SH-SY5Y (cell line): ENCODE results near the gene PRXL2A.

Source experiments
- GATA2 ChIP-seq: IDR thresholded peaks from 2 replicates; pipeline ENCODE4 v1.6.1; 2011; ENCODE audit warnings: mild to moderate bottlenecking, low read depth, low read length
- GATA3 ChIP-seq: IDR thresholded peaks from 2 replicates; pipeline ENCODE4 v1.6.1; 2011; ENCODE audit warnings: low read depth, mild to moderate bottlenecking, low read length, moderate library complexity

The PRXL2A gene

DNA sequence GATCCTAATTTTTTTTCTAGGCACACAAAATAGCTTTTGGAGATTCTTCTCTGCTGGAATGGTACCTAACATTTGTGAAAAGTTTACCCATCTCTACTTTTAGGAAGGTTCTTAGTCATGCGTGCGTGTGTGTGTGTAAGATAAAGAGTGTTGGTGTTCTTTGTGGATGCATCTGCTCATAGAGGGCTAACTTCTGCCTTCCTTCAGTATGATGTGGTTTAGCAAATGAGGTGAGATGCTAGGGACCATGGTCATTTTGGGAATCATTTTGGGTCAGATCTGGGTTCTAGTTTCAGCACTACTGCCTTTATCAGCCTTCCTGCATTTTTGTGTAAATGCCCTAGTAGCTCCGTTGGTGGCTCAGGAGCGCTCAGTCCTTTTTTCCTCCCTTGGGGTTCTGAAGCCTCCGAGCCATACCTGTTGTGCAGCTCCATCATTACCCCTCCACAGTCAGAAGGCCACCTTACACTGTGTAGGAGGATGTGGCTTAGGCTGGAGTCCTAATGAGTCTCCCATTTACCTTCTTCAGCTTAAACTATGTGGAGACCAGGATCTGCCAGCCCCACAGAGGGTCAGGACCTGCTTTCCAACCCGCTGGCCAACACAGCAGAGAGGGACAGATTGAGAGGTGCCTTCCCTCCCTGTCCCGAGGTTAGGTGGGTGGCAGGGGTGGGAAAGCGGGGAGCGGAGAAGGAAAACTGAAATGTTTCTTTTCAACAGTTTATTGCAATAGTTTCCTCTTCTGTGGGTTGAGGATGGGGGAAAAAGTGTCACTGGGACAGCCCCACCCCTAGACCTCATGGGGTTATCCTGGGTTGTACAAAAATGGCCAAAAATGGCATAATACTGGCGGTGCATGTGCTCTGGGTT, 77.0 kb downstream of the PRXL2A start:
- TF ChIP-seq GATA3 (no peak), GATA2 (no peak)

DNA sequence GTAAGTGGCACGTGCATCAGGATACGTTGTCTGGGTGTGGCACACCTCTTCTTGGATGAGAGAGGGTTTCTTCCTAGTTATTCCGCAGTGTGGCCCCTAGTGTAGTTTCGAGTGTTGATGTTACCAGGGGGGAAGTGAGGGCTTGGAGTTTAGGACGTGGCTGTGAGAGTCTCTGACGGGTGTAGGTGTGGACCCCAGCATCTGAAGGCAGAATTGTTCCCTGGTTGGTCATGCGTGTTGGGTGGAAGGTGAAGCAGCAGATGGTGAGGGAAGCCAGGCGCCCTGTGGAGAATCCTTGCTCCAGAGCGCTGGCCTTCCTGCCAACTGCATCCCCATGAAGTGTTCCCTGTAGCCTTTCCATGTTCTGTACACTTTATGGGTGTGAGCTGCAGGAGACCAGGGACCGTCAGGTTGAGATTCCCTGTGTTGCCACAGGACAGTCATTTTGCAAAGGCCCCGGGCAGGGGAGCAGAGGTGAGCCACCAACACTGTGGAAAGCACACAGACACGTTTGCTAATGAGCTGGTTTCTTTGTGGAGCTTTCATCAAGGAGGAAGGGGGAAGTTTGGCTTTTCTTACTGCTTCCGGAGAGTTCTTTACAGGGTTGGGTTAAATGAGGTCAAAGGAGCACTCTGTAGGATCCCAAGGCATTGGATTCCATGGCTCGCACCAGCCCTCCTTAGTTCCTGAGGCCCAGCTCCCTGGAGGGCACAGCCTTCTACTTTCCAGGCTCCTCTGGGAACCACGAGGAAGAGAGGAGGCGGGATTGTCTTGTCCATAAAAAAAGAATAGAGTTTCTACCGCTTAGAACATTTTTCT, 77.8 kb downstream of the PRXL2A start:
- no peak for TF ChIP-seq GATA2
